ENCODE data around the gene LY6G6C. TPM values are rescaled to one million over a fixed set of nuclear protein-coding genes. Genes with fewer than 3 reads are reported as not detected.

The LY6G6C gene
- total RNA-seq = not detected

DNA sequence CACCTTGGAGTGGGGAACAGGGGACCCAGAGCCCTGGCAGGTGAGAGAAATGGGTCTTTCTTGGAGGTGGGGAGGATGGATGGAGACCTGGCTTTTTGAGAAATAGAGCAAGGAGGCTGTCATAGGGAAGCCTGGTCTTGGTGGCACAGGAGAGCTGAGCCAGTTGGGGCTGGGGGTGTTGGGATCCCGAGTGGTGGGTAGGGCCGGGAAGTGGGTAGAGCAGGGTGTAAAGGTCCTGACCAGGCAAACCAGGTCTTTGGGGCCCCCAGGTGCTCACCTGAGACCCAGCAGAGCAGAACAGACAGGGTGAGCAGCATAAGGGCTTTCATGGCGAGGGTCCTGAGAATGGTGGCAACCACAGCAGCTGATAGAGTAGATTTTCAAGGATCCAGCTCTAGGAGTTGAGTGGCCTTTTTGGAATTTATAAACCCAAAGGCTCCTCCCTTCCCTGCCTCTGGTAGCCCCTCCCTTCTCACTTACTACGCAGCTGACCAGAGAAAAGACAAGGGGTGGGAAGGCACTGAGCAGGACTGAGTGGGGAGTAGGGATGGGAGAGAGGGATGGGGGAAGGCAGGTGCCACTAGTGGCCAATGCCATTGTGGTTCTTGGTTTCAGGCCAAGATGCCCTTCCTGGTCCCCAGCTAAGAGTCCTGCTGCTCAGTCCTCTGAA lies at the start of gene LY6G6C:
Gene LY6G6C, minus strand, starts transcription at position 396 of the 670 bp plus-strand sequence. Its CDS starts 67 bp downstream, at position 329.
- Histone ChIP-seq H3K4me3 (no peak within 1 kb of the TSS), H3K36me3 (peaks cover 6 to 21% (median 9%) of the 10 kb centered on the region in 4 donors), H3K9me3 (no peaks in the 10 kb centered on the region), H3K4me1 (no peaks in the 10 kb centered on the region), H3K27me3 (no peaks in the 10 kb centered on the region), H3K27ac (replicated peaks in 1 of 4) (no peak within 1 kb of the TSS)
- intact Hi-C loops (cut with DNase I) = no loop called here
- WGBS = 84% methylated on average over 4 of the region's 4 CpGs
- DNase-seq (ENCODE audit: extremely low spot score) = no peak
- TF ChIP-seq EP300 (IDR thresholded peaks at IDR 0.05) (no peak), POLR2AphosphoS5 (IDR thresholded peaks at IDR 0.05) (no peak), POLR2A (IDR thresholded peaks at IDR 0.05; ENCODE audit: low read depth) (no peak), CTCF (IDR thresholded peaks at IDR 0.05) (no peak)

DNA sequence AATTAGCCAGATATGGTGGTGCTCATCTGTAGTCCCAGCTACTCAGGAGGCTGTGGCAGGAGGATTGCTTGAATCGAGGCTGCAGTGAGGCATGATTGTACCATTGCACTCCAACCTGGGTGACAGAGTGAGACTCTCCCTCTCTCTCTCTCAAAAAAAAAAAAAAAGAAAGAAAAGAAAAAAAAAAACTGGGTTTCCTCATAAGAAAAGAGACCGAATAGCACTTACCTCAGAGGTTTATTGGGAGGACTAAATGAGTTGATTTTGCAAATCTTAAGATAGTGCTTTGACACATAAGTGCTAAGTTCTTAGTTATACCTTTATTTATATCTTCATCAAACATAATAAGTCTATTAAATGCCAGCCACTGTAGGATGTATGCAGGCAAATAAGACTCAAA lies 49.3 kb upstream of the LY6G6C start:
- WGBS = 93% methylated on average over 2 of the region's 2 CpGs
- Histone ChIP-seq H3K27me3 (peaks cover 0 to 3% (median 0%) of the 10 kb centered on the region in 4 donors), H3K27ac (replicated peaks in 1 of 4) (no peak overlapping the region), H3K36me3 (no peaks in the 10 kb centered on the region), H3K9me3 (no peaks in the 10 kb centered on the region), H3K4me1 (peaks cover 0 to 22% (median 14%) of the 10 kb centered on the region in 4 donors), H3K4me3 (no peak overlapping the region)
- no peak for TF ChIP-seq POLR2A (IDR thresholded peaks at IDR 0.05; ENCODE audit: low read depth)
- no peak for TF ChIP-seq CTCF (IDR thresholded peaks at IDR 0.05)
- no peak for TF ChIP-seq EP300 (IDR thresholded peaks at IDR 0.05)
- TF ChIP-seq POLR2AphosphoS5 (IDR thresholded peaks at IDR 0.05) = no peak
- no peak for DNase-seq (ENCODE audit: extremely low spot score)
- intact Hi-C loops (cut with DNase I) = loop anchor here (5.0 kb wide), 1 partner anchor 61 kb away; no protein-coding TSS in a partner anchor

GRCh38 chr6:31769684-31770371 lies 48.3 kb upstream of the LY6G6C start:
- 46% methylated on average over 9 of the region's 12 CpGs for WGBS
- intact Hi-C loops (cut with DNase I) = loop anchor here (2.0 to 5.0 kb wide), 3 partner anchors 43 to 89 kb away; partner anchors contain the start of genes DDAH2 and LY6G5C

More at GRCh38 chr6:31769684-31770371, 48.3 kb upstream of the LY6G6C start:
- H3K36me3 ChIP-seq = no peaks in the 10 kb centered on the region
- TF ChIP-seq POLR2AphosphoS5 (IDR thresholded peaks at IDR 0.05) = peak; percentile 44 to 59
- no peak for TF ChIP-seq POLR2A (IDR thresholded peaks at IDR 0.05; ENCODE audit: low read depth)
- peak; percentile 74 to 93 (median 86) for TF ChIP-seq CTCF (IDR thresholded peaks at IDR 0.05)
- H3K9me3 ChIP-seq = no peaks in the 10 kb centered on the region
- no peak overlapping the region for H3K4me3 ChIP-seq
- H3K4me1 ChIP-seq = peaks cover 0 to 25% (median 16%) of the 10 kb centered on the region in 4 donors
- H3K27ac ChIP-seq (replicated peaks in 1 of 4) = no peak overlapping the region
- no peak for DNase-seq (ENCODE audit: extremely low spot score)
- peaks cover 0 to 3% (median 0%) of the 10 kb centered on the region in 4 donors for H3K27me3 ChIP-seq
